Progenitor cell of endocrine pancreas (in vitro differentiated cells): ENCODE data around the gene KRTAP4-16. TPM values are rescaled to one million over a fixed set of nuclear protein-coding genes. Genes with fewer than 3 reads are reported as not detected.
"Not testable (repeated sequence)": the region's sequence is repeated elsewhere in the genome, so short reads cannot be mapped to it uniquely, and the experiment has no call there.

ENCODE experiments used
- DNase-seq: peaks from one replicate; pipeline ENCODE4 v3.0.0; 2021; ENCODE audit warnings: low spot score; ENCODE audit not compliant: unreplicated experiment
- H3K27ac Mint-ChIP-seq: 2 replicates; pipeline ENCODE4 v1.8.0; 2021; ENCODE audit warnings: mild to moderate bottlenecking, moderate library complexity, mixed read lengths
- H3K27me3 Mint-ChIP-seq: 2 replicates; pipeline ENCODE4 v1.8.0; 2021; ENCODE audit warnings: mixed read lengths
- H3K36me3 Mint-ChIP-seq: 2 replicates; pipeline ENCODE4 v1.8.0; 2022; ENCODE audit warnings: mixed read lengths; ENCODE audit not compliant: insufficient read depth
- H3K4me1 Mint-ChIP-seq: 2 replicates; pipeline ENCODE4 v1.8.0; 2021; ENCODE audit warnings: low read depth, mixed read lengths
- H3K4me3 Mint-ChIP-seq: 2 replicates; pipeline ENCODE4 v1.8.0; 2021; ENCODE audit warnings: low read depth, mild to moderate bottlenecking, moderate library complexity, mixed read lengths
- H3K9me3 Mint-ChIP-seq: 2 replicates; pipeline ENCODE4 v1.8.0; 2021; ENCODE audit warnings: low read depth, mixed read lengths
- total RNA-seq: library from RNA; stranded (reverse); gene quantifications from 2 replicates; pipeline ENCODE4 v1.2.1, GENCODE V29; 2021
- TF ChIP-seq, protein P1 (sequence below): fragments of 200-600 bp; sonication (generic); IDR thresholded peaks from one replicate; pipeline ENCODE4 v1.5.0; 2021; ENCODE audit warnings: antibody characterized with exemption, mild to moderate bottlenecking; ENCODE audit not compliant: unreplicated experiment

KRTAP4-16 gene
- total RNA-seq, 1 donor from 2014 or later, result not detected

DNA sequence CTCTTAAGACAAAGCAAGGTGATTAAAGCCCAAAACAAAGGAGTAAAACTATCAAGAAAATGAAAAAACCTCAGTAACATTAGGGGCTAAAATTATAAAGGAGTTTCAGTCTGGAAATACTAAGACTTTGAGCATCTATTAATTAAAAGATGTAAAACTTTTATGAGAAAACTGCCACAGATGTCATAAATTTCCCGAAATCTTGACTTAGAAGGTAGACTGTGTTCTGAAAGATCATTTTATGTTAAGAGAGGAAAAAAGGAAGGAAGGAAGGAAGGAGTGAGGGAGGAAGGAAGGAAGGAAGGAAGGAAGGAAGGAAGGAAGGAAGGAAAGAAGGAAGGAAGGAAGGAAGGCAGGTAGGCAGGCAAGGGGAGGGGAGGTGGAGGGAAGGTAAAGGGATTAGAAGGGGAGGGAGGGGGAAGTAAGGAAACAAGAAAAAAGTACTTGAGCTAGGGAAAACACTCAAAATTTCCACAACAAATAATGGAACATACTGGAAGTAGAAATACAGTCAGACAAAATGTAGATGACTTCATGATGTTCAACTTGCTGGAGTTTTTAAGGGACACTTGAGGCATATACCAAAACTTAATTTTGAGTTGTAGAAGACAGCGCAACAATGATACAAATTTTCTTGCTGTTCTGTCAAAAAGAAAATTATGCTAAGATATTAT lies 45.7 kb upstream of the KRTAP4-16 start:
- Mint-ChIP-seq H3K9me3 (peaks cover 10% of the 10 kb centered on the region), H3K27ac (no peak overlapping the region), H3K36me3 (peaks cover 3% of the 10 kb centered on the region), H3K4me1 (no peaks in the 10 kb centered on the region), H3K27me3 (peaks cover 7% of the 10 kb centered on the region), H3K4me3 (no peak overlapping the region)
- no peak for DNase-seq
- TF ChIP-seq, protein P1, sequence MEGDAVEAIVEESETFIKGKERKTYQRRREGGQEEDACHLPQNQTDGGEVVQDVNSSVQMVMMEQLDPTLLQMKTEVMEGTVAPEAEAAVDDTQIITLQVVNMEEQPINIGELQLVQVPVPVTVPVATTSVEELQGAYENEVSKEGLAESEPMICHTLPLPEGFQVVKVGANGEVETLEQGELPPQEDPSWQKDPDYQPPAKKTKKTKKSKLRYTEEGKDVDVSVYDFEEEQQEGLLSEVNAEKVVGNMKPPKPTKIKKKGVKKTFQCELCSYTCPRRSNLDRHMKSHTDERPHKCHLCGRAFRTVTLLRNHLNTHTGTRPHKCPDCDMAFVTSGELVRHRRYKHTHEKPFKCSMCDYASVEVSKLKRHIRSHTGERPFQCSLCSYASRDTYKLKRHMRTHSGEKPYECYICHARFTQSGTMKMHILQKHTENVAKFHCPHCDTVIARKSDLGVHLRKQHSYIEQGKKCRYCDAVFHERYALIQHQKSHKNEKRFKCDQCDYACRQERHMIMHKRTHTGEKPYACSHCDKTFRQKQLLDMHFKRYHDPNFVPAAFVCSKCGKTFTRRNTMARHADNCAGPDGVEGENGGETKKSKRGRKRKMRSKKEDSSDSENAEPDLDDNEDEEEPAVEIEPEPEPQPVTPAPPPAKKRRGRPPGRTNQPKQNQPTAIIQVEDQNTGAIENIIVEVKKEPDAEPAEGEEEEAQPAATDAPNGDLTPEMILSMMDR, result no peak

DNA sequence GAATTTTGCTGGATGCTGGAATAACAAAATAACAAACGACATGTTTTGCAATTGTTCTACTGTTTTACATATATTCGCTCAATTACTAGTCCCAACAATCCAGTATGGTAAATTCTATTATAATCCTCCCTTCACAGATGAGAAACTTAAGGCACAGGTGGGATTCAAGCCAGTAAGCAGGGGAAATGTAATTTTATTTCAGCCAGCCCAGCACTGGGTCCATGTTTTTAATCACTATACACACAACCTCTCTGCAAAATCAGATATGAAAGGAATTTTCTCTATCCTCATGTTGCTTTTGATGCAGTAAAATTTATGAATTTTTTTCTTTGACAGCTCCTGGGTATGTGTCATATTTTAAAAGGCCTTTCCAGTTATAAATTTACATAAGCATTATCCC lies 43.3 kb upstream of the KRTAP4-16 start:
- H3K4me3 Mint-ChIP-seq, result no peak overlapping the region
- peaks cover 20% of the 10 kb centered on the region for H3K9me3 Mint-ChIP-seq
- TF ChIP-seq, protein P1, result no peak
- peaks cover 4% of the 10 kb centered on the region for H3K36me3 Mint-ChIP-seq
- H3K4me1 Mint-ChIP-seq, result no peaks in the 10 kb centered on the region
- H3K27ac Mint-ChIP-seq, result no peak overlapping the region
- H3K27me3 Mint-ChIP-seq, result peaks cover 7% of the 10 kb centered on the region
- no peak for DNase-seq

DNA sequence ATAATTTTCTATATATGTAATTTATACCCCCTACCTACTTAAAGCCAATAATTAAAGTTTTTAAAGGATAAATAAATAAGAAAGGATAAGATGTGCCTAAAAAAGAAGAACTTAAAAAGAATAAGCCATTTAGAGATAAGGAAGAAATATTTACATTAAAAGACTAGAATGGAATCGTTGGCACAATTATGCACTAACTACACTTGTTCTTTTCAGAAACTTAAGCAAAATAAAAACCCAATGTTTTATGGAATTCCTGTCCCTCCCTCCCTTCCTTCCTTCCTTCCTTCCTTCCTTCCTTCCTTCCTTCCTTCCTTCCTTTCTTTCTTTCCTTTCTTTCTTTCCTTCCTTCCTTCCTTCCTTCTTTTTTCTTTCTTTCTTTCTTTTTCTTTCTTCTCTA lies 42.8 kb upstream of the KRTAP4-16 start:
- H3K27ac Mint-ChIP-seq, result no peak overlapping the region
- H3K4me3 Mint-ChIP-seq, result no peak overlapping the region
- peaks cover 7% of the 10 kb centered on the region for H3K27me3 Mint-ChIP-seq
- no peaks in the 10 kb centered on the region for H3K4me1 Mint-ChIP-seq
- no peak for DNase-seq
- TF ChIP-seq, protein P1, result no peak
- H3K36me3 Mint-ChIP-seq, result peaks cover 4% of the 10 kb centered on the region
- peaks cover 20% of the 10 kb centered on the region for H3K9me3 Mint-ChIP-seq

GRCh38 chr17:41141361-41141760 lies 39.4 kb upstream of the KRTAP4-16 start:
- peaks cover 4% of the 10 kb centered on the region for H3K36me3 Mint-ChIP-seq
- TF ChIP-seq, protein P1, result no peak
- no peak overlapping the region for H3K27ac Mint-ChIP-seq
- H3K4me3 Mint-ChIP-seq, result no peak overlapping the region
- peaks cover 3% of the 10 kb centered on the region for H3K27me3 Mint-ChIP-seq
- H3K9me3 Mint-ChIP-seq, result peaks cover 36% of the 10 kb centered on the region
- H3K4me1 Mint-ChIP-seq, result no peaks in the 10 kb centered on the region
- no peak for DNase-seq

DNA sequence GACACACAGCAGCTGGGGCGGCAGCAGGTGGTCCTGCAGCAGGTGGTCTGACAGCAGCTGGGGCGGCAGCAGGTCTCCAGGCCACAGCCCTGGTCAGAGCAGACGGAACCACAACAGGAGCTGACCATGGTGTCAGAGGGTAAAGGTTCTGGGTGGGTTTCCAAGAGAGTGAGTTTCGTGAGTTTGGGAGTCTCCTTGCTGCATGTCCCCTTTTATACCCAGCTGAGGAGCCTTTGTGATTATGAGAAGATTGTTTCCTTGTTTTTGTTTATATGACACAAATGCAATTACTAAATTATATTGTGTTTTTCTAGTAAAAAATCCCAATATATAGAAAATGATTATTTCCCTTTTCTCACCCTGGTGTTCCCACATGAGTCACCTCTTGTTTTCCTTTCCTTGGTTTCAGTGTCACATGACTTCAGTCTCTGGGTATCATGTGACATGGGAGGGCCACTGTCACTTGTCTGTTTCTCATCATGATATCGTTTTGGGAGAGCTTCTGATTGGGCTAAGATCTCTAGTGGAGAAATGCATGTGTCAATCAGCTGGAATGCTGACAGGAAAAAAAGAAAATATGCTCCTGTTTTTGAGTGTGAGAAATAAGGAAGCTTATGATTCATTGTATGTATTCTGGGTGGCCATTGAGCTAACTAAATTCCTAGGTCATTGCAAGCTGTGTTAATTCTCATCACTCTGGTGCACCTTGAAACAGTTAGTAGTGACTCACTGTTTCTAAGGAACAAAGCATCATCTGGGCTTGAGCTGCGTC lies 38.5 kb upstream of the KRTAP4-16 start, which contains the start of gene KRTAP4-6:
Gene KRTAP4-6 (minus strand): TSS at position 185 of the 772 bp plus-strand sequence. CDS start 57 bp downstream, at position 128.
- peaks cover 36% of the 10 kb centered on the region for H3K9me3 Mint-ChIP-seq
- no peak within 1 kb of the TSS for H3K4me3 Mint-ChIP-seq
- DNase-seq, result no peak
- peaks cover 3% of the 10 kb centered on the region for H3K27me3 Mint-ChIP-seq
- H3K36me3 Mint-ChIP-seq, result peaks cover 4% of the 10 kb centered on the region
- no peaks in the 10 kb centered on the region for H3K4me1 Mint-ChIP-seq
- TF ChIP-seq, protein P1, result no peak
- no peak within 1 kb of the TSS for H3K27ac Mint-ChIP-seq

GRCh38 chr17:41139865-41140264 lies 37.9 kb upstream of the KRTAP4-16 start:
- H3K4me3 Mint-ChIP-seq, DNase-seq, H3K4me1 Mint-ChIP-seq, H3K27me3 Mint-ChIP-seq, H3K27ac Mint-ChIP-seq, H3K36me3 Mint-ChIP-seq: not testable (repeated sequence)
- peaks cover 36% of the 10 kb centered on the region for H3K9me3 Mint-ChIP-seq
